Neural cell (in vitro differentiated cells): Measurements from ENCODE around the gene SOCS6. TPM values are rescaled to one million over a fixed set of nuclear protein-coding genes. Genes with fewer than 3 reads are reported as not detected.

Experiments
- H2AFZ ChIP-seq: fragments of 200-600, 300-800 bp; sonication (generic), shearing (Covaris generic); 2 replicates; pipeline ENCODE4 v1.6.0; 2014; ENCODE audit warnings: low read depth, mild to moderate bottlenecking, antibody characterized with exemption, low read length, moderate library complexity
- H3F3A ChIP-seq: fragments of 200-600 bp; shearing (Covaris generic); 2 replicates; pipeline ENCODE4 v1.6.1; 2016; ENCODE audit warnings: mild to moderate bottlenecking, moderate library complexity, mixed read lengths, antibody characterized with exemption, low read length; ENCODE audit not compliant: insufficient read depth, poor library complexity, severe bottlenecking
- H3K27ac ChIP-seq: fragments of 200-600, 300-800 bp; sonication (generic), shearing (Covaris generic); 2 replicates; pipeline ENCODE4 v1.5.1; 2014; ENCODE audit warnings: mild to moderate bottlenecking, low read length, moderate library complexity
- H3K27me3 ChIP-seq: fragments of 300-800, 200-600 bp; sonication (generic), shearing (Covaris generic); 2 replicates; pipeline ENCODE4 v1.6.0; 2014; ENCODE audit warnings: mild to moderate bottlenecking, low read depth, low read length, moderate library complexity; ENCODE audit not compliant: insufficient read depth
- H3K36me3 ChIP-seq: fragments of 300-800, 200-600 bp; sonication (generic), shearing (Covaris generic); 2 replicates; pipeline ENCODE4 v1.5.1; 2014; ENCODE audit warnings: mild to moderate bottlenecking, antibody characterized with exemption, low read length, moderate library complexity; ENCODE audit not compliant: insufficient read depth
- H3K4me2 ChIP-seq: fragments of 300-800, 200-600 bp; sonication (generic), shearing (Covaris generic); 2 replicates; pipeline ENCODE4 v1.6.0; 2014; ENCODE audit warnings: mild to moderate bottlenecking, low read length
- H3K4me3 ChIP-seq: fragments of 300-800, 200-600 bp; sonication (generic), shearing (Covaris generic); 2 replicates; pipeline ENCODE4 v1.5.1; 2014; ENCODE audit warnings: mild to moderate bottlenecking, low read length, moderate library complexity
- H3K79me2 ChIP-seq: fragments of 200-600 bp; shearing (Covaris generic); replicated peaks from 2 replicates; pipeline ENCODE4 v1.6.0; 2014; ENCODE audit warnings: mild to moderate bottlenecking, low read length, moderate library complexity; ENCODE audit not compliant: insufficient read depth
- H3K9ac ChIP-seq: fragments of 300-800, 200-600 bp; sonication (generic), shearing (Covaris generic); 2 replicates; pipeline ENCODE4 v1.6.1; 2016; ENCODE audit warnings: mild to moderate bottlenecking, low read length, mixed read lengths
- H3K9me2 ChIP-seq: fragments of 200-600 bp; shearing (Covaris generic); 2 replicates; pipeline ENCODE4 v1.6.1; 2016; ENCODE audit warnings: mild to moderate bottlenecking, low read length, mixed read lengths; ENCODE audit not compliant: insufficient read depth
- H3K9me3 ChIP-seq: fragments of 200-600, 300-800 bp; sonication (generic), shearing (Covaris generic); 2 replicates; pipeline ENCODE4 v1.6.1; 2016; ENCODE audit warnings: mild to moderate bottlenecking, mixed run types, low read length, moderate library complexity, mixed read lengths
- H4K20me1 ChIP-seq: fragments of 200-600 bp; shearing (Covaris generic); 2 replicates; pipeline ENCODE4 v1.6.1; 2016; ENCODE audit warnings: mild to moderate bottlenecking, mixed run types; ENCODE audit not compliant: insufficient read depth
- CTCF ChIP-seq: fragments of 450-650 bp; IDR thresholded peaks from 2 replicates; pipeline ENCODE4 v1.5.1; 2014; ENCODE audit warnings: antibody characterized with exemption, mild to moderate bottlenecking, moderate library complexity; ENCODE audit not compliant: poor library complexity, severe bottlenecking
- EP300 ChIP-seq: fragments of 450-650 bp; conservative IDR thresholded peaks from 2 replicates; pipeline ENCODE4 v1.6.1; 2014; ENCODE audit warnings: antibody characterized with exemption, mild to moderate bottlenecking, moderate library complexity; ENCODE audit not compliant: poor library complexity, severe bottlenecking
- EZH2 ChIP-seq: fragments of 200-600, 300-800 bp; shearing (Covaris generic), sonication (generic); IDR thresholded peaks from 2 replicates; pipeline ENCODE4 v1.6.1; 2014; ENCODE audit warnings: antibody characterized with exemption, low read length, borderline replicate concordance, mild to moderate bottlenecking; ENCODE audit not compliant: insufficient read depth, poor library complexity, severe bottlenecking
- MXI1 ChIP-seq: fragments of 450-650 bp; conservative IDR thresholded peaks from 2 replicates; pipeline ENCODE4 v1.6.1; 2014; ENCODE audit warnings: antibody characterized with exemption, mild to moderate bottlenecking; ENCODE audit not compliant: poor library complexity, severe bottlenecking
- POLR2AphosphoS5 ChIP-seq: IDR thresholded peaks from 2 replicates; pipeline ENCODE4 v1.6.1; 2012
- RAD21 ChIP-seq: fragments of 450-650 bp; conservative IDR thresholded peaks from 2 replicates; pipeline ENCODE4 v1.6.1; 2014; ENCODE audit warnings: antibody characterized with exemption, mild to moderate bottlenecking, moderate library complexity
- SMC3 ChIP-seq: fragments of 450-650 bp; conservative IDR thresholded peaks from 2 replicates; pipeline ENCODE4 v1.6.1; 2014; ENCODE audit warnings: antibody characterized with exemption, mild to moderate bottlenecking, moderate library complexity; ENCODE audit not compliant: poor library complexity
- TAF1 ChIP-seq: IDR thresholded peaks from 2 replicates; pipeline ENCODE4 v1.6.1; 2012; ENCODE audit warnings: low read depth
- polyA plus RNA-seq: library from polyadenylated mRNA; depleted of rRNA; stranded (reverse); fragments of >200 nt; gene quantifications from 2 replicates; pipeline ENCODE4 v1.2.3, GENCODE V29; 2014
- TF ChIP-seq, protein P1 (sequence below): IDR thresholded peaks from 2 replicates; pipeline ENCODE4 v1.6.1; 2012; ENCODE audit warnings: borderline replicate concordance

Gene SOCS6
- polyA plus RNA-seq, 1 donor from 2014 or later, result 21.9 TPM

DNA sequence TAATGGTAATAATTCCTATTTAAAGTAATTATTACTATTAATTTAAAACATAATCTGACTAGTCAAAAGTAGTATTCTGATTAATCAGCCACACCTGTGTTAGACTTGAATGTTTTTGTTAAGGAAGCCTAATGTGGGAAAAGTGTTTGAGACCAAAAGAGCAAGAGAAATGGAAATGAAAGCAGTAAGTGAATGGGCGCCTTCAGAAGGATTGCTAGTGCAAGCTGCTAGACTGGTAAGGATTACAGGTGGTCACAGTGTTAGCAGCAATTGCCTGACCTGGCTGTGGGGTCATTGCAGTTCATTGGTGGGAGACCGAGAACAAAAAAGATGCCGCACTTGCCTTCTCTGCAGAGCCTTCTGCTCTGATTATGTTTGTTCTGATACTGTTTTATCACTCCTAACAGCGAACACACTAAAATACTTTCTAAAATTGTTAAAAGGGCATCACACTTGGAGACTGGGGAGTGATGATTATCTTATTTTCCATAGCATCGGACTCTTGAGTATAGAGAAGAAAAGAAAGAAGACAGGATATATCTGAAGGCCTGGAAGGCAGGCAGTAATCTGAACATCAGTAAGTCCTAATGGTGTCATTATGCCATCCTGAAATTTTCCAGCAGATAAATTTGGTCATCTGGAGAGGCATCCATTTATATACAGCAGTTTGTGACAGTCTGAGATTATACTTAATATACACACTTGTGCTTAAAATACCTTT is 5.8 kb downstream of the SOCS6 start:
- Histone ChIP-seq H3K4me2 (no peak overlapping the region), H3K9ac (no peak overlapping the region)

DNA sequence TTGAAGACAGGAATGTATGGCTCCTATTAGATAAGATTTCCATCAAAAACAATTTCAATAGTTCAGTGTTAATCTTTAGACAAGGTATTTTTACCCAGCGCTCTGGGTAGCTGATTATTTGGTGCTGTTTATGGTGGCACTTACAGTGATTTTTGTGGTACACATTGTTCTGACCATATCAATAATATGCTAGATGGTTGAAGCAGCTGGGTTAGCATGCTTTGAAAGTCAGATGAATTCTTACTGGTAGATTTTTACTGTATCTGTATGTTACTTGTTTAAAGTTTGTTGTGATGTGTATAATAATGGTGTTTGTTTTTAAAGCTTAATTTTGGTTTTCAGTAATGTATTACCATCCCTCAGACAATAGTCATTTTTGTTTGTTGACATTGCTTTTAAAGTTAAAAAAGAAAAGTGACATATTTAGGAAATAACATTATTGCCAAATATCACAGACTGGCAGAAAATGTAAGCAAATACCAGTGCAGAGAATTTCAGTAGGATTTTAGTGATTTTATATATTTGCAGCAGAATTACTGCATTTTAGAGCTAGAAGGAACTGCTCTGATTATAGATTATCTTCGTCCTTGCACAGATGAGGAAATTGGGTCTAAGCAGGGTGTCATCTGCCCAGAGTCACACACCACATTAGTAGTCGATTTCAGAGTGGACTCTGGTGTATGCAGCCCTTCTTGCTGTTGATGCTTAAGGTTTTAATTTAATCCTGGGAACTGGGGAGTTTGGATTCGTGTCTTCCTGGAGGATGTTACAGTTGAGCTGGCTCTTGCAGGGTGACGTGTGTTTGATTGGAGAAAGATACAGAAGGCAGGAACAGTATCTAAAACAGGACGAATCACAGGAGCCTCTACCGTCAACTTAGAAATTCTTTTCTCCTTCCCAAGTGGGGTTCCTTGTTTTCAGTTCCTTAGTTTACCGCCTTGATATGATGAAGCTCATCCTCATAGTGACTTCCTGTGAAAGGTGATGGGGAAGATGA is 6.6 kb downstream of the SOCS6 start:
- Histone ChIP-seq H3K9ac (no peak overlapping the region), H4K20me1 (no peaks in the 10 kb centered on the region), H3K27me3 (no peaks in the 10 kb centered on the region), H3K36me3 (no peaks in the 10 kb centered on the region), H3F3A (no peaks in the 10 kb centered on the region), H3K4me3 (peak overlapping the region; percentile 4), H3K4me2 (no peak overlapping the region), H2AFZ (no peak overlapping the region), H3K9me3 (no peaks in the 10 kb centered on the region), H3K9me2 (no peaks in the 10 kb centered on the region), H3K27ac (no peak overlapping the region), H3K79me2 (peaks cover 83% of the 10 kb centered on the region)
- TF ChIP-seq EZH2 (no peak), SMC3 (no peak), CTCF (no peak), TAF1 (no peak)

More for the DNA sequence above, 5.8 kb downstream of the SOCS6 start:
- Histone ChIP-seq H3K9me3 (no peaks in the 10 kb centered on the region), H3K9me2 (no peaks in the 10 kb centered on the region), H3K36me3 (no peaks in the 10 kb centered on the region), H4K20me1 (no peaks in the 10 kb centered on the region), H3K4me3 (peak overlapping the region; percentile 4), H3F3A (no peaks in the 10 kb centered on the region), H3K27ac (no peak overlapping the region), H3K27me3 (no peaks in the 10 kb centered on the region), H3K79me2 (peaks cover 83% of the 10 kb centered on the region), H2AFZ (no peak overlapping the region)
- TF ChIP-seq, protein P1, sequence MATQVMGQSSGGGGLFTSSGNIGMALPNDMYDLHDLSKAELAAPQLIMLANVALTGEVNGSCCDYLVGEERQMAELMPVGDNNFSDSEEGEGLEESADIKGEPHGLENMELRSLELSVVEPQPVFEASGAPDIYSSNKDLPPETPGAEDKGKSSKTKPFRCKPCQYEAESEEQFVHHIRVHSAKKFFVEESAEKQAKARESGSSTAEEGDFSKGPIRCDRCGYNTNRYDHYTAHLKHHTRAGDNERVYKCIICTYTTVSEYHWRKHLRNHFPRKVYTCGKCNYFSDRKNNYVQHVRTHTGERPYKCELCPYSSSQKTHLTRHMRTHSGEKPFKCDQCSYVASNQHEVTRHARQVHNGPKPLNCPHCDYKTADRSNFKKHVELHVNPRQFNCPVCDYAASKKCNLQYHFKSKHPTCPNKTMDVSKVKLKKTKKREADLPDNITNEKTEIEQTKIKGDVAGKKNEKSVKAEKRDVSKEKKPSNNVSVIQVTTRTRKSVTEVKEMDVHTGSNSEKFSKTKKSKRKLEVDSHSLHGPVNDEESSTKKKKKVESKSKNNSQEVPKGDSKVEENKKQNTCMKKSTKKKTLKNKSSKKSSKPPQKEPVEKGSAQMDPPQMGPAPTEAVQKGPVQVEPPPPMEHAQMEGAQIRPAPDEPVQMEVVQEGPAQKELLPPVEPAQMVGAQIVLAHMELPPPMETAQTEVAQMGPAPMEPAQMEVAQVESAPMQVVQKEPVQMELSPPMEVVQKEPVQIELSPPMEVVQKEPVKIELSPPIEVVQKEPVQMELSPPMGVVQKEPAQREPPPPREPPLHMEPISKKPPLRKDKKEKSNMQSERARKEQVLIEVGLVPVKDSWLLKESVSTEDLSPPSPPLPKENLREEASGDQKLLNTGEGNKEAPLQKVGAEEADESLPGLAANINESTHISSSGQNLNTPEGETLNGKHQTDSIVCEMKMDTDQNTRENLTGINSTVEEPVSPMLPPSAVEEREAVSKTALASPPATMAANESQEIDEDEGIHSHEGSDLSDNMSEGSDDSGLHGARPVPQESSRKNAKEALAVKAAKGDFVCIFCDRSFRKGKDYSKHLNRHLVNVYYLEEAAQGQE, result no peak
- no peak for TF ChIP-seq CTCF
- no peak for TF ChIP-seq POLR2AphosphoS5
- no peak for TF ChIP-seq EP300
- TF ChIP-seq EZH2, result no peak
- TF ChIP-seq RAD21, result no peak
- no peak for TF ChIP-seq SMC3
- TF ChIP-seq MXI1, result no peak
- no peak for TF ChIP-seq TAF1
